ENCODE data around the gene OBP2A.

The OBP2A gene

GRCh38 chr9:135586601-135587109 is 40.7 kb downstream of the OBP2A start:
- peaks cover 47% of the 10 kb centered on the region for H3K4me1 ChIP-seq
- H3K9ac ChIP-seq = no peak overlapping the region
- no peak overlapping the region for H3K4me3 ChIP-seq
- H3K27ac ChIP-seq = no peak overlapping the region; the same call in 1 of the 2 replicates
- H3K9me3 ChIP-seq = no peaks in the 10 kb centered on the region
- no peaks in the 10 kb centered on the region for H4K20me1 ChIP-seq
- no peak for TF ChIP-seq Cebpa-rat (IDR thresholded peaks at IDR 0.05)
- no peaks in the 10 kb centered on the region for H3K36me3 ChIP-seq
- H3K27me3 ChIP-seq = no peaks in the 10 kb centered on the region
- peak overlapping the region; percentile 73 for H3K4me2 ChIP-seq

GRCh38 chr9:135587658-135588057 is 41.7 kb downstream of the OBP2A start:
- H3K4me3 ChIP-seq = no peak overlapping the region
- no peak overlapping the region for H3K9ac ChIP-seq
- no peak overlapping the region for H3K27ac ChIP-seq
- no peaks in the 10 kb centered on the region for H3K9me3 ChIP-seq
- no peaks in the 10 kb centered on the region for H3K36me3 ChIP-seq
- TF ChIP-seq Cebpa-rat (IDR thresholded peaks at IDR 0.05) = no peak
- peaks cover 49% of the 10 kb centered on the region for H3K4me1 ChIP-seq
- H3K4me2 ChIP-seq = no peak overlapping the region
- H4K20me1 ChIP-seq = no peaks in the 10 kb centered on the region
- no peaks in the 10 kb centered on the region for H3K27me3 ChIP-seq

- H3K27me3 ChIP-seq = no peaks in the 10 kb centered on the region
- no peak overlapping the region for H3K9ac ChIP-seq
- no peak overlapping the region for H3K4me2 ChIP-seq
- no peak overlapping the region for H3K4me3 ChIP-seq
- no peaks in the 10 kb centered on the region for H3K36me3 ChIP-seq
- H3K4me1 ChIP-seq = peaks cover 49% of the 10 kb centered on the region
- no peaks in the 10 kb centered on the region for H3K9me3 ChIP-seq
- no peaks in the 10 kb centered on the region for H4K20me1 ChIP-seq
- TF ChIP-seq Cebpa-rat (IDR thresholded peaks at IDR 0.05) = no peak
- H3K27ac ChIP-seq = no peak overlapping the region
Measured at GRCh38 chr9:135588371-135588770, 42.4 kb downstream of the OBP2A start.

- H3K4me3 ChIP-seq = no peak overlapping the region
- H3K4me1 ChIP-seq = peaks cover 45% of the 10 kb centered on the region
- no peak overlapping the region for H3K27ac ChIP-seq
- H3K9ac ChIP-seq = no peak overlapping the region
- H3K36me3 ChIP-seq = no peaks in the 10 kb centered on the region
- H3K4me2 ChIP-seq = no peak overlapping the region
- no peaks in the 10 kb centered on the region for H3K27me3 ChIP-seq
- H3K9me3 ChIP-seq = no peaks in the 10 kb centered on the region
- no peak for TF ChIP-seq Cebpa-rat (IDR thresholded peaks at IDR 0.05)
- H4K20me1 ChIP-seq = no peaks in the 10 kb centered on the region
Measured at GRCh38 chr9:135588886-135589595, 43.1 kb downstream of the OBP2A start.

- no peak for TF ChIP-seq Cebpa-rat (IDR thresholded peaks at IDR 0.05)
- no peak overlapping the region for H3K27ac ChIP-seq
Measured at GRCh38 chr9:135589596-135590485, 43.9 kb downstream of the OBP2A start.

GRCh38 chr9:135590486-135591079 is 44.7 kb downstream of the OBP2A start:
- Histone ChIP-seq H3K27ac (no peak overlapping the region), H3K4me3 (no peak overlapping the region), H3K9ac (no peak overlapping the region), H3K4me2 (no peak overlapping the region), H3K36me3 (no peaks in the 10 kb centered on the region), H3K27me3 (no peaks in the 10 kb centered on the region), H4K20me1 (no peaks in the 10 kb centered on the region), H3K4me1 (peaks cover 30% of the 10 kb centered on the region), H3K9me3 (no peaks in the 10 kb centered on the region)
- TF ChIP-seq Cebpa-rat (IDR thresholded peaks at IDR 0.05) = no peak

More at GRCh38 chr9:135589596-135590485, 43.9 kb downstream of the OBP2A start:
- Histone ChIP-seq H4K20me1 (no peaks in the 10 kb centered on the region), H3K4me3 (no peak overlapping the region), H3K9me3 (no peaks in the 10 kb centered on the region), H3K4me1 (peaks cover 38% of the 10 kb centered on the region), H3K9ac (no peak overlapping the region), H3K4me2 (no peak overlapping the region), H3K27me3 (no peaks in the 10 kb centered on the region), H3K36me3 (no peaks in the 10 kb centered on the region)

GRCh38 chr9:135591506-135592330 is 45.8 kb downstream of the OBP2A start:
- Histone ChIP-seq H3K4me2 (peak overlapping the region; percentile 15), H3K4me1 (peaks cover 28% of the 10 kb centered on the region), H3K27ac (no peak overlapping the region), H3K4me3 (no peak overlapping the region), H3K9me3 (no peaks in the 10 kb centered on the region), H4K20me1 (no peaks in the 10 kb centered on the region), H3K36me3 (no peaks in the 10 kb centered on the region), H3K9ac (no peak overlapping the region), H3K27me3 (no peaks in the 10 kb centered on the region)
- no peak for TF ChIP-seq Cebpa-rat (IDR thresholded peaks at IDR 0.05)

- peaks cover 25% of the 10 kb centered on the region for H3K4me1 ChIP-seq
- no peaks in the 10 kb centered on the region for H4K20me1 ChIP-seq
- H3K9ac ChIP-seq = no peak overlapping the region
- H3K9me3 ChIP-seq = no peaks in the 10 kb centered on the region
- no peaks in the 10 kb centered on the region for H3K27me3 ChIP-seq
- no peak overlapping the region for H3K4me3 ChIP-seq
- no peaks in the 10 kb centered on the region for H3K36me3 ChIP-seq
- H3K27ac ChIP-seq = no peak overlapping the region
- no peak for TF ChIP-seq Cebpa-rat (IDR thresholded peaks at IDR 0.05)
- H3K4me2 ChIP-seq = no peak overlapping the region
Measured at GRCh38 chr9:135592331-135592590, 46.3 kb downstream of the OBP2A start.

- H3K4me1 ChIP-seq = peaks cover 22% of the 10 kb centered on the region
- H3K27ac ChIP-seq = no peak overlapping the region
- no peaks in the 10 kb centered on the region for H3K9me3 ChIP-seq
- H3K4me3 ChIP-seq = no peak overlapping the region
- H4K20me1 ChIP-seq = no peaks in the 10 kb centered on the region
- H3K4me2 ChIP-seq = no peak overlapping the region
- no peaks in the 10 kb centered on the region for H3K27me3 ChIP-seq
- H3K36me3 ChIP-seq = no peaks in the 10 kb centered on the region
- TF ChIP-seq Cebpa-rat (IDR thresholded peaks at IDR 0.05) = no peak
- no peak overlapping the region for H3K9ac ChIP-seq
Measured at GRCh38 chr9:135592625-135593024, 46.7 kb downstream of the OBP2A start.

All from BLaER1 (cell line).